Measurements from ENCODE around the gene TRIP4.

- TF ChIP-seq, protein P1, sequence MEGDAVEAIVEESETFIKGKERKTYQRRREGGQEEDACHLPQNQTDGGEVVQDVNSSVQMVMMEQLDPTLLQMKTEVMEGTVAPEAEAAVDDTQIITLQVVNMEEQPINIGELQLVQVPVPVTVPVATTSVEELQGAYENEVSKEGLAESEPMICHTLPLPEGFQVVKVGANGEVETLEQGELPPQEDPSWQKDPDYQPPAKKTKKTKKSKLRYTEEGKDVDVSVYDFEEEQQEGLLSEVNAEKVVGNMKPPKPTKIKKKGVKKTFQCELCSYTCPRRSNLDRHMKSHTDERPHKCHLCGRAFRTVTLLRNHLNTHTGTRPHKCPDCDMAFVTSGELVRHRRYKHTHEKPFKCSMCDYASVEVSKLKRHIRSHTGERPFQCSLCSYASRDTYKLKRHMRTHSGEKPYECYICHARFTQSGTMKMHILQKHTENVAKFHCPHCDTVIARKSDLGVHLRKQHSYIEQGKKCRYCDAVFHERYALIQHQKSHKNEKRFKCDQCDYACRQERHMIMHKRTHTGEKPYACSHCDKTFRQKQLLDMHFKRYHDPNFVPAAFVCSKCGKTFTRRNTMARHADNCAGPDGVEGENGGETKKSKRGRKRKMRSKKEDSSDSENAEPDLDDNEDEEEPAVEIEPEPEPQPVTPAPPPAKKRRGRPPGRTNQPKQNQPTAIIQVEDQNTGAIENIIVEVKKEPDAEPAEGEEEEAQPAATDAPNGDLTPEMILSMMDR (conservative IDR thresholded peaks at IDR 0.05; ENCODE audit: low read length): no peak
- no peak for TF ChIP-seq EZH2phosphoT487 (IDR thresholded peaks at IDR 0.05; ENCODE audit: borderline replicate concordance, low read depth, low read length)
Observed at GRCh38 chr15:64466408-64467141, 78.9 kb downstream of the TRIP4 start.
